Astrocyte of the spinal cord (primary cell): ENCODE measurements around the gene BMP7.

Source experiments
- DNase-seq: peaks from one replicate; pipeline ENCODE4 v3.0.0; 2011; ENCODE audit warnings: low read depth, low spot score
- H3K4me3 ChIP-seq: 2 replicates; pipeline ENCODE4 v1.5.1; 2011; ENCODE audit warnings: low read depth, mild to moderate bottlenecking, low read length, moderate library complexity
- CTCF ChIP-seq: IDR thresholded peaks from 2 replicates; pipeline ENCODE4 v1.5.1; 2012; ENCODE audit warnings: low read depth, mild to moderate bottlenecking, low read length, inconsistent platforms
- in situ Hi-C: cut with HindIII; loops from 2 replicates; pipeline ENCODE4 v1.10.0; 2017; ENCODE audit warnings: low sequenced_read_pairs

BMP7 gene

GRCh38 chr20:57247292-57247965, 19.0 kb downstream of the BMP7 start:
- no peak for TF ChIP-seq CTCF
- in situ Hi-C loops = no loop called here

GRCh38 chr20:57245997-57246396, 20.4 kb downstream of the BMP7 start:
- in situ Hi-C loops = no loop called here

More at GRCh38 chr20:57247292-57247965, 19.0 kb downstream of the BMP7 start:
- DNase-seq = no peak
- no peak overlapping the region for H3K4me3 ChIP-seq

GRCh38 chr20:57244627-57245214, 21.7 kb downstream of the BMP7 start:
- in situ Hi-C loops = no loop called here
- no peak overlapping the region for H3K4me3 ChIP-seq
- no peak for DNase-seq
- TF ChIP-seq CTCF = no peak

More at GRCh38 chr20:57245997-57246396, 20.4 kb downstream of the BMP7 start:
- no peak for TF ChIP-seq CTCF
- H3K4me3 ChIP-seq = no peak overlapping the region
- no peak for DNase-seq

- no peak for TF ChIP-seq CTCF
- in situ Hi-C loops = no loop called here
- no peak for DNase-seq
Measured at GRCh38 chr20:57244221-57244585, 22.2 kb downstream of the BMP7 start.

GRCh38 chr20:57243480-57244220, 22.8 kb downstream of the BMP7 start:
- DNase-seq = no peak
- in situ Hi-C loops = no loop called here
- TF ChIP-seq CTCF = no peak
- H3K4me3 ChIP-seq = no peak overlapping the region

More at GRCh38 chr20:57244221-57244585, 22.2 kb downstream of the BMP7 start:
- no peak overlapping the region for H3K4me3 ChIP-seq

- in situ Hi-C loops = no loop called here
- no peak overlapping the region for H3K4me3 ChIP-seq
- no peak for DNase-seq
- no peak for TF ChIP-seq CTCF
Measured at GRCh38 chr20:57242414-57242813, 24.0 kb downstream of the BMP7 start.
